Measurements from ENCODE around the gene RESP18.

GRCh38 chr2:219296631-219297391 is 35.7 kb downstream of the RESP18 start:
- no peak for TF ChIP-seq POLR2A (IDR thresholded peaks at IDR 0.05)
- TF ChIP-seq CTCF (IDR thresholded peaks at IDR 0.05), result no peak
- no peak for TF ChIP-seq EP300 (IDR thresholded peaks at IDR 0.05)

Data from ovary (tissue), 3 donors.